Neural progenitor cell (in vitro differentiated cells): Measurements from ENCODE around the gene BAG1.

Experiments used
- EZH2 ChIP-seq: fragments of 200-600 bp; sonication (generic); IDR thresholded peaks from 2 replicates; pipeline ENCODE4 v1.6.1; 2017; ENCODE audit warnings: antibody characterized with exemption, mild to moderate bottlenecking, moderate library complexity
- EZH2phosphoT487 ChIP-seq: fragments of 200-600 bp; sonication (generic); IDR thresholded peaks from 2 replicates; pipeline ENCODE4 v1.6.1; 2017; ENCODE audit warnings: antibody characterized with exemption
- TF ChIP-seq, protein P1 (sequence below): fragments of 200-600 bp; sonication (generic); IDR thresholded peaks from 2 replicates; pipeline ENCODE4 v1.5.1; 2017; ENCODE audit warnings: antibody characterized with exemption, mild to moderate bottlenecking

DNA sequence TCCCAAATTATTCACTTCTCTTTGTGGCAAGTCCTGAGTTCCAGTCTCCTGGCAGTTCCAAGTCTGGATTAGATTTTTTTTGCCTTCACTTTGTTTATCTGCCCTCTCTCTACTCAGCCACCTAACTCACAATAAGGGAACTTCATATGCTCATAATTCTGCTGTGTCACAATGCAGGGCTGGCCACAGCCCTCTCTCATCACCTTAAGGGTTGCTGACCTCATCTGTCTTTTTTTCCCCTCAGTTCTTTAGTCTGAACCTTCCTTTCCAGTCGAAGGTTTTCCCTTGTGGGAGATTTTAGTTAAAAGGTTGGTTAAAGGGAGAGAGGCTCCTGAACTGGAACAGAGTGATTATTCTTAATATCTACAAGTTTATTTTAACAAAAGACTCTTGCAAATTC is 4.1 kb downstream of the BAG1 start:
- TF ChIP-seq, protein P1, sequence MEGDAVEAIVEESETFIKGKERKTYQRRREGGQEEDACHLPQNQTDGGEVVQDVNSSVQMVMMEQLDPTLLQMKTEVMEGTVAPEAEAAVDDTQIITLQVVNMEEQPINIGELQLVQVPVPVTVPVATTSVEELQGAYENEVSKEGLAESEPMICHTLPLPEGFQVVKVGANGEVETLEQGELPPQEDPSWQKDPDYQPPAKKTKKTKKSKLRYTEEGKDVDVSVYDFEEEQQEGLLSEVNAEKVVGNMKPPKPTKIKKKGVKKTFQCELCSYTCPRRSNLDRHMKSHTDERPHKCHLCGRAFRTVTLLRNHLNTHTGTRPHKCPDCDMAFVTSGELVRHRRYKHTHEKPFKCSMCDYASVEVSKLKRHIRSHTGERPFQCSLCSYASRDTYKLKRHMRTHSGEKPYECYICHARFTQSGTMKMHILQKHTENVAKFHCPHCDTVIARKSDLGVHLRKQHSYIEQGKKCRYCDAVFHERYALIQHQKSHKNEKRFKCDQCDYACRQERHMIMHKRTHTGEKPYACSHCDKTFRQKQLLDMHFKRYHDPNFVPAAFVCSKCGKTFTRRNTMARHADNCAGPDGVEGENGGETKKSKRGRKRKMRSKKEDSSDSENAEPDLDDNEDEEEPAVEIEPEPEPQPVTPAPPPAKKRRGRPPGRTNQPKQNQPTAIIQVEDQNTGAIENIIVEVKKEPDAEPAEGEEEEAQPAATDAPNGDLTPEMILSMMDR: no peak
- TF ChIP-seq EZH2phosphoT487 (no peak), EZH2 (no peak)
